ENCODE data around the gene TRPM2.

TRPM2 gene

DNA sequence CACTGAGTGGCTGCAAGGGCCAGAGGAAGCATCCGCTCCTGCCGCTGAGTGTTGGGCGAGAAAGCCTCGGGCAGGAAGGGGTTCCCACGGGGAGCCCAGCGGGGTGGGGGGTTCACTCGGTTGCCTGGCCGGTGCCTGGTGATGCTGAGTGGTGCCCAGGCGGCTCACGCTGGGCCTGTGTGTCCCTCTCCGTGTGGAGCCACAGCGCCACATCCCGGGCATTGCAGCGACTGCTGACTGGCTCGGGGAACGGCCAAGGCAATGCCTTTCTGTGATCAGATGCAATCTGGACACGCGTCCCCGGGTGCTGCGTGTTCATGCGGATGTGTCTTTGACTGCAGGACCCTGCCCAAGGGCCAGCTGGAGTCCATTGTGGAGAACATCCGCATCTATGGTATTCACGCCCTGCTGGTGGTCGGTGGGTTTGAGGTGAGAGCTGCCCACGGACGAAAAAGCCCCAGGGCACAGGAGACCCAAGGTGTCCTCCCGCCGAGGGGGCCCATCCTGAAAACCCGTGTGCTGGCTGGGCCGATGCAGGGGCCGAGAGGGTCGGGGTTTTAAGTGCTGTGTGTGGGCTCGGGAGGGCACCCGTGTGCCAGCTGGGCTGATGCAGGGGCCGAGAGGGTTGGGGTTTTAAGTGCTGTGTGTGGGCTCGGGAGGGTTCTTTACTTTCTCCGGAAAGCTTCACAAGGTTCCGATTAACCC lies 30.6 kb upstream of the TRPM2 start:
- DNase-seq (ENCODE audit: low spot score): no peak

DNA sequence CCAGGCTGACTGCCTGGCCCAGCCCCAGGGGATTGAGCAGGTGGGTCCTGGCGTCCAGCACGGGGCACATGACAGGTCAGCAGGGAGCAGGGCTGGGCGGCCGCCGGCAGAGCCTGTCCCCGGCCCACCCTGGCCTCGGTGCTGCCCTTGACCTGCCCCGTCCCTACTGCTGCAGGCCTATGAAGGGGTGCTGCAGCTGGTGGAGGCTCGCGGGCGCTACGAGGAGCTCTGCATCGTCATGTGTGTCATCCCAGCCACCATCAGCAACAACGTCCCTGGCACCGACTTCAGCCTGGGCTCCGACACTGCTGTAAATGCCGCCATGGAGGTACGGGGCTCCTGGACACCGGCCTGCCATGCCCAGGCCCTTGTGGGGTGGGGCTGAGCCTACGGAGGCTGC lies 29.8 kb upstream of the TRPM2 start:
- no peak for DNase-seq (ENCODE audit: low spot score)

DNA sequence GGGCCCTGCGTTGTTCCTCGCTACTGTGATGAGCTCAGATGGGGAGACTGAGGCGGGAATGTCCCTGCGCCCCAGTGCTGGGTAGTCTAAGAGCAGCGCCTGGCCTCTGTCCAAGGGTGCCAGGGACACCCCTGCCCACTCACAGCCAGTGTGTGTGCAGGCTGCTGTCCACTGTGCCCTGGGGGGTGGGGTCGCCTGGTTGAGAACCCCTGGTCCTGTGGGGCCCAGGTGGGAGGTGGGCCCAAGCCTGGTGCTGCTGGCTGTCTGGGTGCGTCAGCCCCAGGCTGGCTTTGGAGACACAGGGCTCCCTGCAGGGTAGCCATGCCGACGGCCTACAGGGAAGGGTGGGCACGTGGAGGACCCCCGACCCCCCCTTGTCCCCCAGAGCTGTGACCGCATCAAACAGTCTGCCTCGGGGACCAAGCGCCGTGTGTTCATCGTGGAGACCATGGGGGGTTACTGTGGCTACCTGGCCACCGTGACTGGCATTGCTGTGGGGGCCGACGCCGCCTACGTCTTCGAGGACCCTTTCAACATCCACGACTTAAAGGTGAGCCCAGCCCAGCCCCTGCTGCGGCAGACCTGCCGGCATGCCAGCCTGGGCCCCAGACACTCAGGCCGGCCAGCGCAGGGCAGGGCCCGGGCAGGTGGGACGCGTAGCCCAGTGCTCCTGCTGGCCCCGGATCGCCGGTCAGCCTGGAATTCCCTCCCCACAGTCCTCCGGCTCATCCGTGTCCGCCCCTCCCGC lies 29.1 kb upstream of the TRPM2 start:
- DNase-seq (ENCODE audit: low spot score): no peak

DNA sequence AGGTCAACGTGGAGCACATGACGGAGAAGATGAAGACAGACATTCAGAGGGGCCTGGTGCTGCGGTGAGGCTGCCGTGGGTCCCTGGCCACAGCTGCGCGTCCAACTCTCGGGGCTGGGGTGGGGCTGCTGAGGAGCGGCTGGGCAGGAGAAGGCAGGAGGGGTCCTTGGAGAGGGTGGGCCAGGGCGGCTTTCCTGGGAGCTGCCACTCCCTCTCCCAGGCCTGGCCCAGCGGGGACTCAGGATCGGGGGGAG lies 28.6 kb upstream of the TRPM2 start:
- no peak for DNase-seq (ENCODE audit: low spot score)

DNA sequence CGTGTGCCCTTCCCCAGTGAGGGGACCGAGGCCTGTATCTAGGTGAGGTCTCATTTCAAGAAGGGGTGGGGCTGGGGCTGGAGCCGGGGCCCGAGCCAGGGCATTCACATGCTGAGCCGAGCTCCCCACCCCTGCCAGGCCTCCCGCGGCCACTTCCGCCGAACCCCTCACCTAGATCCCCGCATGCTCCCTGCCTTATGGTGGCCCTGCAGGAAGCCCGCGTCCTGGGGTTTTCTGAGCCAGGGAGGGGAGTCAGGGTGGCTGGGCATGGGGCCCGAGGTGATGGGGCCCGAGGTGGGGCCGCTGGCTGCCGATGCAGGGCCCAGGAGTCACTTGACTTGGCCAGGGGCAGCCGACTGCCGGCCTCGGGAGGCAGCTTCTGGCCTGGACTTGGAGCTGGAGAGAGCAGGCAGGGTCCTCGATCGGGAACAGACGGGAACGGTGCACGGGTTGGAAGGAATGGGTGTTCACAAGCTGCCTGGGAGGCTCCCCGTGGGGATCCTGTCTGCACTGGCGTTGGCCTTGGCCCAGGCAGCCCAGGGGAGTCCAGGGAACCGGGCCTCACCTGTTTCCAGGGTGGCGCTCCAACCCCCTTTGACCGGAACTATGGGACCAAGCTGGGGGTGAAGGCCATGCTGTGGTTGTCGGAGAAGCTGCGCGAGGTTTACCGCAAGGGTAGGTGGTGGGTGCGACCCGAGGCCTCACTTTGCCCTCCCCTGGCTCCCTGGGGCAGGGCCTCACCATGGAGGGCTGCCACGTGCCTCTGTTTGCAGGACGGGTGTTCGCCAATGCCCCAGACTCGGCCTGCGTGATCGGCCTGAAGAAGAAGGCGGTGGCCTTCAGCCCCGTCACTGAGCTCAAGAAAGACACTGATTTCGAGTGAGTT lies 27.8 kb upstream of the TRPM2 start:
- DNase-seq (ENCODE audit: low spot score): no peak

DNA sequence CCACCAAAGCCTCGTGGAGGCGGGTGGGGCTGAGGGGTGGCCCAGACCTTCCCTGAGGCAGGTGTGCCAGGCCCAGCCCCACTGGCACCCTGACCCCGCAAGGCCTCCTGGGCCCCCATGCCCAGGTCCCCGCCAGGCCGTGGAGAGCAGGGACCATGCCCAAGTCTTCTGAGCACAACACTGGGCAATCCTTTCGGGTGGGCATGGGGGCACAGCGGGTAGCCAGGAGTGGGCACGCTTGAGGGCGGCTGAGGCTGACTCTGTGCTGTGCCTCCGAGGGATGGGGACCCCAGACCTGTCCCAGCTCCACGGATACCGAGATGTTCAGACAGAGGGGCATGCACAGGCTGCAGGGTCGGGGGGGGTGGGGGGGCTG lies 27.2 kb upstream of the TRPM2 start:
- no peak for DNase-seq (ENCODE audit: low spot score)

DNA sequence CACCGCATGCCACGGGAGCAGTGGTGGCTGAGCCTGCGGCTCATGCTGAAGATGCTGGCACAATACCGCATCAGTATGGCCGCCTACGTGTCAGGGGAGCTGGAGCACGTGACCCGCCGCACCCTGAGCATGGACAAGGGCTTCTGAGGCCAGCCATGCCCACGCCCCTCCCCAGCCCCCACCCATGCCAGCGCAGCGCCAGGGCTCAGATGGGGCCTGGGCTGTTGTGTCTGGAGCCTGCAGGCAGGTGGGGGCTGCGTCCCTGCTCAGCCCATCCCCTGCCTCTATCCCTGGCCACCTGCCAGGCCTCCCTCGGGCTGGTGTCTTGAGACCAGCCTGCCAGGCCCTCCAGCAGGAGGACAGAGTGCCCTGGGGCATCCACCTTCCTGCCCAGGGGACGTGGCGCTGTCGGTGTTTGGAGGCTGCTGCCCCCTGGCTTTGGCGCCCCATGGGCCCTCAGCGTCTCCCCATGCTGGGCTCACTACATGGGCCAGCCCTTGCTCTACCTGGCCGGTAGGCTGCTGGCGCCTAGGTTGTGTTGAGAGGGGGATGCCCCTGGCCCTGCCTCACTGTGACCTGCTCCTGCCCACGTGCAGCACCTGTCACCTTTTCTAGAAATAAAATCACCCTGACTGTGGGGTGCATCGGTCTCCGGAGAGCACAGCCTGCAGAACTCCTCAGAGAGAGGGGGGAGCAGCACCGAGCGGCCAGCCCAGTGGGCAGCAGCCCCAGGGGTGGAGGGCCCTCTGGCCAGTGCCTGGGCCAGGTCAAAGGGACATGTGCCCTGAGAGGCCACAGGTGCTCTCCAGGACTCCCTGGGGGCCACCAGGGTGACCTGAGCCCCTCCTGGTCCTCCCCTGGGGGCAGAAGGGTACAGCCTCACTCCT lies 26.5 kb upstream of the TRPM2 start:
- DNase-seq (ENCODE audit: low spot score): no peak

DNA sequence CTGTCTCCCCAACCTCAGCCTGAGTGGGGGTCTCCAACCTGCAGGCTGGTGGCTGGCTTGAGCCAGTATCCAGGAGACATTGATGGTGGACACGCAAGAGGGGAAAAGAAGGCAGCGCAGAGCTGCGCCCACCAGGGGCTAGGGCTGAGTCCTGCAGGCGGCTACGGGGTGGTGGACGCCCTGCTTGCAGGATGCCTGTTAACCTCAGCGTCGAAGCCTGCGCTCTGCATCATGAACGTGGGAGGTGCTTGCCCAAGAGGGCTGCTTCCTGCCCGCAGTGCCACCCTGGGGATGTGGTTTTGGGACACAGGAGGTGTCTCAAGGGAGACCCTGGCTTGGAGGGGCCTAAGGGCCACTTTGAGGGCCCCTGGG lies 25.8 kb upstream of the TRPM2 start:
- DNase-seq (ENCODE audit: low spot score): no peak

DNA sequence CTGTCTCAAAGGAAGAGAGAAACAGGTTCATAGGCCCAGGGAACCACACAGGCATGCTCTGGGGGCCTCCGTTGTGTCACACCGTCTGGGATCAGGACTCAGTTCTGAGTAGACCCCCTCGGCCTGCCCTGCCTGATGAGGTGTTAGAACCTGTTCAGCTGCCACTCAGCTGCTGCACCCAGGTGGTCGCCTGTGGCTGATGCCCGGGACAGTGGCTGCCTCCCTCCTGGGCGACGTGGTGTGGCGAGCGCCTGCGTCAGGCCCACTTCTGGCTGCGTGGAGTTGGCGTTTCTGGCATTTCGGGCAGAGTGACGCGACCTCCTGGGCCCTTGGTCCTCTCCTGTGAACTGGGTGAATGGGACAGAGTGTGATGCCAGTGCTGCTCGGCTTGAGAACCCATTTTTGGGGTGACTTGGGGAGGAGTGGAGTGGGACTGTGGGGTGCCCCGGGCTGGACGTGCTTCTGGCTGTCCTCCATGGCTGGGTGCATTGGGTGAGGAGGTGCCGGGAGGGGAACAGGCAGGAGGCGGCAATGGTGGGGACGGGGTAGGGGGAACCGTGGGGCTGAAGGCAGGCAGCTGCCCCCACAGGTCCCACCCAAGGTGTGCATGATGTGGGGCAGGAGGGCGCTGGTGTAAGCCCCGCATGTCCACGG lies 25.1 kb upstream of the TRPM2 start:
- no peak for DNase-seq (ENCODE audit: low spot score)

DNA sequence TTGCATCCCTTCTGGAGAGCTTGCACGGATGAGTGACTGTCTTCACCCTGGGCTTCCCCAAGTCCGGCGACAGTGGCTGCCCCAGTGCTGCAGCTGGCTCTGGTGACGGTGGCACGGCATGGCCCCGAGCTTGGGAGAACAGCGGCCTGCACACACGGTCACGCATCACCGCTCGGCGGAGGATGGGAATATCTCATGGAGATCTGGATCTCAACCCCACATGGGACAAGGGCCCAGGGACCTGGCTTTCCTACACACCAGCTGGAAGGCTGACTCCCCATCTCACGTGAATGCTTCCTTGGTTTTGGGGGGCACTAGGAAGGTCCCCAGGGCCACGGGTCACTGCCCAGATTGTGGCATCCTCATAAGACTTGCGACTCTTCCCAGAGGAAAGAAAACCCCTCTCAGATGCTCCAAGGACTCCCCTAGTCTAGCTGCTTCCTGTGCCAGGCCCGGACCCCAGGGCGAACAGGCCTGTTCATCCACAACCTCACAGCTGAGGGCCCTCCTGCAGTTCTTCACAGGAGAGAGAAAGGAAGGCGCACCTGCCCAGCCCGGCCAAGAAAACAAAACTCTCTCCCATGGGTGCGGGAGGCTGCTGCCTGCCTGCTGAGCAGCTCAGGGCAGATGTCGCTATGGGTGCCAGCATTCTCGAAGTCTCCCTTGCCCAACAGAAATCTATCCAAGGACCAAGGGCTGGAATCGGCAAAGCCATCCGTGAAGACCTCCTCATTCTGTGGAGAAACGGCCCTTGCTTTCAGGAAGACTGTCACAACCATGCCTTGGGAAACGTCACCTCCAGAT lies 24.1 kb upstream of the TRPM2 start:
- DNase-seq (ENCODE audit: low spot score): no peak

DNA sequence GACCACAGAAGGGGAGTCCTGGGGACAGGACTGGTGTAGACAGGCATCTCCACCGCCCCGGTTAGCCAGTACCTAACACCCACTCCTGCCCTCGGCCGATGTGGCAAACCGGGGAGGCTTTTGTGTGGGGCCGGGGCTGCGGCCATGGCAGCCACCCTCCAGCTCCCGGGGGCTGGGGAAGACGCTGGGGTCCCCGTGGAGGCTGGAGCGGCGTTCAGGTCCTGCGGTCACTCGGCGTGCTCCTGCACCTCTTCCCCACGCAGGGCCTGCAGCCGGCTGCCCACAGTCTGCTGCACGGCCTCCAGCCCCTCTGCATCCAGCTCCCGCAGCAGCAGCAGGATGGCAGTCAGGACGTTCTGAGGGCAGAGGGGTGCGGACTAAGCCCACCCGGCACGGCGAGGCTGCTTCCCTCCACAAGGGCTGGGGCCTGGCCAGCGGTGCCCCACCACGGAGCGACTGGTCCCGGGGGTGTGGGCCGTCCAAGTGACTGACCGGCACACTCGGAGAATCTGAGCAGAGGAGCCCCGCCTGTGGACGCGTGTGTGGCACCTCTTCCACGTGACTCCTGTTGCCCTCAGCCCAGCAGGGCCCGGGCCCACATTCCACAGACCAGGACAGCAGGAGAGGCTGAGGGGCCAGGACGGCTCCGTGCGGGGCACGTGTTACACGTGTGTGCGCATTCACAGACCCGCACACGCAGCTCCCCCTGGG lies 23.3 kb upstream of the TRPM2 start:
- no peak for DNase-seq (ENCODE audit: low spot score)

DNA sequence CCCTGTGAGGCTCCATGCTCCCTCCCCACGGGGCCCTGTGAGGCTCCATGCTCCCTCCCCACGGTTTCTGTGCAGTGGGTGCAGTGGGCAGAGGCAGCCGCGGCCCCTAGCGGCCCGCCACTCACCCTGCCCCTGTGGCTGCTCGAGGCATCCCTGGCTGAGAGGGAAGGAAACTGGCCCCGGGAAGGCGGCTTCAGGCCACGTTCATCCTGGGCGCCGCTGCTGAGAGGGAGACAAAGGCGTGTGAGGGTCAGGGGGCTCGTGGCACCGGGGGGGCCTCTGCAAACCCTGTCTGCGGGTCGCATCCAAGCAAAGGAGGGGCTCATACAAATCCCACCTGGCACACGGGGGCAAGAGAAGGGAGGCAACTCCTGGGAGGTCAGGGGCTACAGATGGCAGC lies 22.7 kb upstream of the TRPM2 start:
- DNase-seq (ENCODE audit: low spot score): no peak

DNA sequence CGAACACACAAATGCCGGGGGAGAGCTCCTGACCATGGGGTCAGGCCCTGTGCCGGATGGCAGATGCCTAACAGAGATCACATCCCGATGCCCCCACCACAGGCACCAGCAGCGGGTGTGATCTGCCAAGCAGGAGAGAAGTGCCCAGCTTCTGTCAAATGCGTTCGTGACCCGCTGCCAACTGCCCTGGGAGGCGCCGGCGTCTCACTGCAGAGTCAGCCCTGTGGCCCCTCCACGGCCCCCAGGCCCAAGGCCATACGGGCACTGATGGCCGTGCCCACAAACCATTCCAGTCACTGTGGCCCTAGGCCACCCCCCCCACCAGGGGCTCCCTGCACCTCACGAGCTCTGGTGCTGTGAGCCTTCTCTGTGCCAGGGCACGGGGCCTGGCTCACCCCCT lies 22.2 kb upstream of the TRPM2 start:
- DNase-seq (ENCODE audit: low spot score): no peak

DNA sequence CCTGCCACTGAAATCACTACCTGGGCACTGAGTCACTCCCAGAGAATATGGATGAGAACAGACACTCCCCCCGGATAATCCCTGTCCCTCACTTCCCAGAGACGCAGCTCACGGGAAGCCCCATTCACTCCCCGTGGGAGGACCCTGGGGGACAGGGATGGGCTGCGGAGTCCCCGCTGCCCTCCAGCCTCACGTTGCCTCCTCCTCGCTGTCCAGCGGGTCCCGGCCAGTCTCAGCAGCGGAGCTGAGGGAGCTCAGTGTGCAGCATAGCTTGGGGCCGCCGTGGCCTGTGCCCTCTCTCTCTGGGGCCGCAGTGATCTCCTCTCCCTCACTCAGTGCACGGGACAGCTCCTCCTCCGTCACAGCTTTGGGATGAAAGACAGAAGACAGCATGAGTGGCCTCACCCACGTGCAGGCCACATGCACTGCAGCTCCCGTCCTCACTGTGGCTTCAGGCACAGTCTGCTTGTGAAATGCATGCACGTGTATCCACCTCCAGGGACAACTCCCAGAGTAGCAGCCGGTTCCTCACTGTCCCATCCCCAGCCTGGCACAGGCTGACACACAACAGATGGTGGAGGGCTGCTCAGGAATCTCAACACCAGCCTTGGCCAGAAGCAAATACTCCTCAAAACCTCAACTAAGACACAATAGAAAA lies 21.6 kb upstream of the TRPM2 start:
- DNase-seq (ENCODE audit: low spot score): no peak

DNA sequence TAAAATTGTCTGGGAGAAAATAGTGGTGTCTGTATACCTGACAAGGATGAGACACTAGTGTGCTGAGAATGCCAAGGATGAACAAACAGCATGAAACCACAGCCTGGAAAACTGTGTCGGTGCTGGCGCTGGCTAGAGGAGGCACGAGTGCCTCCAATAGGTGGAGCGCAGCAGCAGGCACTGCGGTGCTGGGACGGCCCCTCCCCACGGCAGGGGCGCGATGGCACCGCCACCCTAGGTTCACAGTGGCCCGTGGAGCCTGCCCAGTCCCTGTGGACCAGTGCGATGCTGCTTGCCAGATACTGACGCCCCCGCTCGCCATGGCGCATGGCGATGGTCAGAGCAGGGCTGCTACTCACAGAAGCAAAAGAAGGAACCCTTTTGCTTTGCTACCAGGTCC lies 21.0 kb upstream of the TRPM2 start:
- DNase-seq (ENCODE audit: low spot score): no peak

DNA sequence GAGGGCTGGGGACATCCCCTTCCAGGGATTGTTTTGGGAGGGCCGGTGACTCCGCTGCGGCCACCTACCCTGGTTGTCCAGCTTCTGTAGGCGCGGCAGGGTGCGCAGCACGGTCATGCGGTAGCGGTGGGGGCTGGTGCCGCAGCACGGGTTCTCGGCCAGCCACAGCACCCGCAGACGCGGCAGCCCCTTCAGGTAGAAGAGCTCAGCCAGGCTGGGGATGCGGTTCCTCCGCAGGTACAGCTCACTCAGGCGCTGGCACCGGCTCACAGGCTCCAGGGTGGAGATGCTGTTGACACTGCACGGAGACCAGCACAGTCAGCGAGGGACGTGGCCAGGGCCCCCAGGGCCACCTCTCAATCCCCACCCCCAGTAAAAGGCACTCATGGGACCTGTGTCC lies 20.5 kb upstream of the TRPM2 start:
- no peak for DNase-seq (ENCODE audit: low spot score)

DNA sequence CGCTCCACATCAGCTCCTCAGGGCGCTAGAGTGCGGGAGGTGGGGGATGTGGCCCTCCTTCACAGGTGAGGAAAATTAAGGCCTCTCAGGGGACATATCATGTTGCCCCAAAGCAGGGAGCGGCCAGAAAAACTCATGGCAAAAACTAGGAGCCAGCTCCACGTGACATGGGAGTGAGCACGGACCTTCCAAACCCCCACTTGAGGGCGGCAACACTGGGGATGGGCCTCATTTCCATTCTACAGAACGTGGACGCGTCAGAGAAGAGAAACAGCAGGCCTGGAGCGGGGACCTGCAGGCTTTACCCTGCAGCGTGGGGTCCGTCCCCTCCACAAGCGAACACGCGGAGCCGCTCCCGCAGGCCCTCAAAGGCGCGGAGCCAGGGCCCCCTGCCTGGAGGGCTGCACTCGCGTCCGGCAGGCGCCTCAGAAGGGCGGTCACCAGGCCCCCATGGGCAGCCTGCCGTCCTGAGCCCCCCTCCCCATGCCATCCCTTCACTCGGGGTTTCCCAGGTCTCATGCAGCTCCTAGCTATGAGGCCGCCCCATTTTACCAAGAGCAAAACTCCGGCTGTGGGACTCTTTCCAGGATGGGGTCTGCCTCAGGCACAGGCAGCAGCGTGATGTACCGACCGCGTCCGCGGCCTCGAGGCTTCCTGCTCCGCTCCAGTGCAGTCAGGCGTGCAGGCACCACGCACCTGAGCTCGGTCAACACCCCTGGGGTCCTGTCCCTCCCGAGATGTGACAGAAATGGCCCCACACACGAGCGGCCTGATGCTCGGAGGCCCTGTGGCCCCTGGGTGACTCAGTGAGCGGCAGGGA lies 19.7 kb upstream of the TRPM2 start:
- DNase-seq (ENCODE audit: low spot score): no peak

DNA sequence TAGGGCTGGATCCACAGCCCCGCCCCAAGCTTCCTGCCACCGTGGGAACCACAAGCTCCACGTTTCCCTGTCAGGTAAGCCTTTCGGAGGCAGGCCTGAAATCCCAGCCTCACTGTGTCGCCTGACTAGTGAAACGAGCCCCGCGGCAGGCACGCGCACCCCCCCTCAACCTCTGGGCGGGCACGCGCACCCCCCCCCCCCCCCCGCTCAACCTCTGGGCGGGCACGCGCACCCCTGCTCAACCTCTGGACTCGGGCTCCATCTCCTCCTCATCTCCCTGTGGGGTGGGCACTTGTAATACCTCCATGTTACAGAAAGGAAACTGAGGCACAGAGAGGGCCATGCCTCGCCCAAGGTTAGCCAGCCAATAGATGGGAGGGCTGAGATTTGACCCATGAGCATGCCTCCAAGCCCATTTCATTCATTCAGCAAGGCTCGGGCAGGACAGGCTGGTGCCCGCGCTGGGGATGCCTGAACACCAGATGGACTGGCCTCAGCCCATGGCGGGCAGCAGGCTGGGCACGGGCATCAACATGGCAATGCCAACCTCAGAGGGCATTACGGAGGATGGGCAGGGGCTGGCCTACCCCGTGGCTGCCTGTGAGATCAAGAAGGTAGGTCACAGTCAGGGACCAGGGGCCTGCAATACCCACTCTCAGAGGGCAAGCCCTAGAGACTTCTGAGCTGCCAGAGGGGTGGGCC lies 18.9 kb upstream of the TRPM2 start:
- no peak for DNase-seq (ENCODE audit: low spot score)

All from iPS-NIHi11 (cell line).